Glomerular endothelial cell (primary cell): ENCODE results near the gene EBF3. TPM values are rescaled to one million over a fixed set of nuclear protein-coding genes. Genes with fewer than 3 reads are reported as not detected.

Source experiments
- DNase-seq: peaks from one replicate; pipeline ENCODE4 v3.0.0-alpha.2; 2011; ENCODE audit warnings: low read depth, low spot score; ENCODE audit errors: extremely low read depth
- total RNA-seq: library from RNA; depleted of rRNA; stranded (reverse); fragments of >200 nt; gene quantifications from 2 replicates; pipeline ENCODE4 v1.2.3, GENCODE V29; 2015

The EBF3 gene
- total RNA-seq, 1 donor from 2014 or later = 2.0 TPM

GRCh38 chr10:129893104-129894089 lies 70.7 kb downstream of the EBF3 start:
- no peak for DNase-seq

GRCh38 chr10:129892548-129893052 lies 71.5 kb downstream of the EBF3 start:
- DNase-seq = no peak

DNA sequence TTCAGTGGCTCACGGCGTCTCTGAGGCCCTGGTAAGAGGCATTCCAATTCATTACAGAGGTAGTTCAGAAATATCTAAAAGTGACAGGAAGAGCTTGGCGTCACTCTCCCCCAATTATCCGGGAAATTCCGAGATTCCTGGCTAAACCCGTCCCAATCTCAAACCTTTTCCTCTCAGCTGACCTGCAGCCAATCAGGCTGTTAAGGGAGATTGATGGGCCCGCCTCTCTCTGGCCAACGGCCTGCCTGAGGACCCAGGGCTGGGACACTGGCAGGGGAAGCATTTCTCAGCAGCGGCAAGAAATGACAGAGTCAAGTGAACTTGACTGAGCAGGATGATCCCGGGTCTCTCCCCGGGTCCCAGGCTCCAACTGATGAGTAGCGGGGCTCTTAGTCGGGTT lies 72.3 kb downstream of the EBF3 start:
- DNase-seq = no peak

GRCh38 chr10:129890170-129890569 lies 73.9 kb downstream of the EBF3 start:
- no peak for DNase-seq

GRCh38 chr10:129888784-129889616 lies 75.1 kb downstream of the EBF3 start:
- DNase-seq = no peak

DNA sequence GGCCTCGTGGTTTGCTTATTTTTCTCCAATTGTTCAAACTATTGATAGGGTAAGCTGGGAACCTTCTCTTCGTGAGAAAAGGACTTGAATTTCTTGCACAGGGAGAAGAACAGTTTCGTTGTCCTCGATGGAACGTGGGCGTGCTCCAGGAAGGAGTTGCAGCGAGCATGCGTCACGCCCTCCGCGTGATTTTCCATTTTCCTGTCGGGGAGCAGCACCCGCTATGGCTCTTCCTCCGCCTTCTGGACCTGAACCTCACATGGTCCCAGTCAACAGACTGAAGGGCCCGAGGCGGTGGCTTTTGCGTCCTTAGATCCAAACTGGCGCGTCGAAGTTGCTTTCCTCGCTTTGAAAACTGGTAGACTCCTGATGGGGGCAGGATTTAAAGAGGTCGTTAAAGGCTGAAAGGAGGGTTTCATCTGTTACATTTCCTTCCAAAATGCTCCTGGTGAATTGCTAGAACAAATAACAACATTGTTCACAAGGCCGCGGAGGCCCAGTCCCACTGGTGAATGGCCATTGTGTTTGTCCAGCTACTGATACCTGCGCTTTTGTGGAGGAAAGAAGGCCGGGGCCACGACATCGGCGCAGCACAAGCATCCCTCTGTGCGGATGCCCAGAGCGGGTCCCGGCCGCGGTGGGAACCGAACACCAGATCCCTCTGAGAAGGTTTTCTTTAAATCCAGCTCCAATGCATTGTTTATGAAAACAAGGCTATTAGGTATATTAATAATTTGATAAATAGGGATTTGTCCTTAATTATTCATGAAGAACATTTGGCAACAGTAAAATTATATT lies 75.9 kb downstream of the EBF3 start:
- no peak for DNase-seq

DNA sequence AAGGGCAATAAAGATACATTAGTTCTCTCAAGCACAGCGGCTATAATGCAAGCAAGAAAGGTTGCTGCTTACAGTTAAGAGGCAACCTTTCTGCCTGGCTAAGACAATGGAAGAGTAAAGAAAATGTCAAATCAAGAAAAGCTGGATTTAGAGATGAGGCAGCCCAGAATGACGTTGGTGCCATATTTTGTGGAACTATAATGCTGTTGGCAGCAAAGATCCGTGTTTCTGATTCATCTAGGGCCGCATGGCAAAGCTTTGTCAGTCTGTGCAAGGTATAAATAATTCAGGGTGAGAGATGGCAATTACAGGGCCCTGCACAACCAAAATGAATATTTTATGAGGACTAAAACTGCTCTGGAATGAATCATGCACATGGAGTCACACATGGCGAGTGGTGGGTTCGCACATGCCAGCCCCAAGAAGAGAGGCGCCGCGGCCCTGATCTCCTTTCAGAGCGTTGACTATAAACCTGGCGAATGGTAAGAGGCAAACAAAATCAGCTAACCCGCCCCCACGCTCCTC lies 76.6 kb downstream of the EBF3 start:
- no peak for DNase-seq

DNA sequence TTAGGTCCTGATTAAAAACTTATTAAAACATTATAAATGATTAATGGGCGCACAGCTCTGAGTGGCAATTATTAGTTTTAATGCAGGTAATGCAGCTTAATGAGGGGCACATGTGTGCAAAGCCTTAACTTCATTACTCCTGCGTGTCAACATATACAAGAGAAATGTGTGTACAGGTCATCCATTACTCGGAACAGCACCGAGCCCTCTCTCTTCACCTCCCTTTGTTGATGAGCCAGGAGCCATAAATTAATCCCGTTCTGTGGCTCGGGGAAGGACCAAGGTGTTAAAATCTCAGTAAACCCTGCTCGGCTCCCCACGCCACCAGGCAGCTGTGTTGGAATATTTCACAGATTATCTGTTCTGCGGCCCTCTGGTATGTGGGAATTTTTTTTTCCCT lies 77.8 kb downstream of the EBF3 start:
- DNase-seq = no peak

DNA sequence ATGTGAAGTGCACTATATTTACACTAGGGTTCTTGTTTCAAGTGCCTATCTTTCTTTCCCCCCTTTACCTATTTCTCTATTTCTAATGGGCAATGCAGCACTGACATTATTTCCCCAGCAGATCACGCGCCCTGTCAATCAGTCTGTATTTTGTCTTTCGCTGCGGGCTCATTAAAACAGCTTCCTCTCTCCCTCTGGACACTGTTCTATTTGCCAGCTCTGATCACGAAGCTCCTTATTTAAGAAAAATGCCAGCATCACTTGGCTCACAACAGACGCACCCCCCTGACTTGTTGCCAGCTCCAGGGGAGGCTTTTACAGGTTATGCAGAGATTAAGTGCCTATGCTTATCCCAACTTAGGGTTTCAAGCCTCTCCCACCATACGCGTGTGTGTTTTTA lies 78.5 kb downstream of the EBF3 start:
- DNase-seq = no peak

GRCh38 chr10:129884398-129885078 lies 79.5 kb downstream of the EBF3 start:
- no peak for DNase-seq

DNA sequence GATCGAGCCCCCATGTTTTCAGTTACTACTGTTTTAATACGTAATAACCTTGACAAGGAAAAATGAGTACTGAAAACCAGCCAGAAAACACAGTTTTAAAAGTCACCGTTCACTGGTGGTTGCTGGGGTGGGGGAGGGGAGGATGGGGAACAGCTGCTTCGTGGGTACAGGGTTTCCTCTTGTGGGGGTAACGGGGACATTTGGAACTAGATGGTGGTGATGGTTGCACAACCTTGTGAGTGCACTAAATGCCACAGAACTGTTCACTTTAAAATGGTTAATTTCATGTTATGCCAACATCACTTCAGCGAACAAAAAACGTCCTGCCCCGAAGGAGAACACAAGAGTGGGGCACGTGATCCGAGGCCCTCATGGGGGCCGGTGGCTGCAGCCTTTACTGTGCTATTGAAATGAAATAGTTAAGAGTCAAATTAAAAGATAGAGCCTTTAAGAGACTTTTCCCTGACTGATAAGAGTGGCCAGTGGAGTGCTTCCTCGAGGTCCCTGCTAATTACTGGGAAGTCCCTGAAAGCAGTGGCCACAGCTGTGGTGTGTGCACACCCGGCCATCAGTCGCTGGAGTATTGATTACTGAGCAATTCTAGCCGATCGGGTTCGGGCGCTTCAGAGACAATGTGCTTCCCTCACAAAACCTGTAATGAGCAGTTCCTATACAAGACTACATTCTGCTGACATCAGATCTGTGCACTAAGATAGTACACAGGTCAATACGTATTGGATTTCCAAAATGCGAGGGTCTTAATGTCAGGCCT lies 80.3 kb downstream of the EBF3 start:
- no peak for DNase-seq

GRCh38 chr10:129883029-129883428 lies 81.0 kb downstream of the EBF3 start:
- DNase-seq = no peak

DNA sequence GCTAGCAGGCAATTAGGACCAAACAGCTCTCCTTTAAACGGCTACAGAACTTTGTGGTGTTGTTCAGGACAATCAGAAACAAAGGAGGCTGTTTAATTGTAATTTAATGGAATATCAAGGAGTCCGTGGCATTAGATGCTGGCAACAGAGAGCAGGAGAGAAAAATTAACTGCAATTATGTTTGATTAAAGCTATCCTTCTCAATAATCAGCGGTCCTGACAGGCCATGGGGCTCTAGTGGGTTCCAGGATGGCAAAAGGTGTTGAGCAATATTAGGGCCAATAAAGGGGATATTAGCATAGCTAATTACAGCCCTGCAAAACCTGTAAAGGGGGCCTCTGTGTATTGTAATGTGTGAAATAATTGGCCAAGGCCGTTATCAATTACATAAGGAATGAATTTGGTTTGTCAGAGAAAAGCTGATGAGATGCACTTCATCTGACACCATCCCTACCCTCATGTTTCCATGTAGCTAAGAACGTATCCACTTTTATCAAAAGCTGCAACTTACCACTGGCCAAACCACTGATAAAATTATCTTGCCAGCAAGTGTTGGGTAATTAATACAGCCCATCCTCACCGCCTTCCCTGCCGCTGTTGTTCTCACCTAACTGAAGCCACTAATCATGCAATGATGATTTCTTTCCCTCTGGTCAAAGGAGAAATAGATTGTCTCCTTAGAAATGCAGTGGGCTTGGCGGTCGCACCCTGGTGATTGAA lies 81.6 kb downstream of the EBF3 start:
- DNase-seq = no peak

GRCh38 chr10:129881641-129882040 lies 82.4 kb downstream of the EBF3 start:
- DNase-seq = no peak

DNA sequence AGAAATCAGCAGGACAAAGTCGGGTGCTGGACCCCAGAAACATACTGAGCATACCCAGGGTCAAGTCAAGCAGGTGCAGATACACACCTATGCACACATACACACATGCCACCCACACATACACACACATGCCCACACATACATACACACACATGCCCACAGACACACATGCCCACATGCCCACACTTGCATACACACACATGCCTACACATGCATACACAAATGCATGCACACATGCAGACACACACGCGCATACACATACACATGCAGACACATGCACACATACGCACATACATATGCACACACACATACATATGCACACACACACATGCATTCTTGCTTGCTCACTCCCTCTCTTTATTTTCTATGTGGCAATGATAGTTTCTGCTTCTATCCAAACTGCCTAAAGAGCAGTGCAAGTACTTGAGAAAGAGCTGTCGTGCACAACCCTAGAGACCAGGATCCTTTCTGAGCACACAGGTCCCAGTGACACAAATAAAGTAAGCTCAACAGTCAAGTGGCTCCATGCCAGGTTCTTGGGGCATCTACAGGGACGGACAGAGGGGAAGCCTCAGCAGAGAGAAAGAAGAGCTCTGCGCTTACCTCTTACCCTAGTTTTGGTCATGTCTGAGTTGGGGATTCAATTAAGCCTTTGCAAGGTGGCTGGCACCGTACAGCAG lies 83.7 kb downstream of the EBF3 start:
- DNase-seq = no peak

GRCh38 chr10:129879655-129880054 lies 84.4 kb downstream of the EBF3 start:
- DNase-seq = no peak

- no peak for DNase-seq
Observed at GRCh38 chr10:129878835-129879234, 85.2 kb downstream of the EBF3 start.
